Measurements from ENCODE around the gene FTO. TPM values are rescaled to one million over a fixed set of nuclear protein-coding genes. Genes with fewer than 3 reads are reported as not detected.

FTO gene
- total and polyA plus RNA-seq, 5 donors from 2014 or later, result 58.6 to 97.6 (median 93.4) TPM

DNA sequence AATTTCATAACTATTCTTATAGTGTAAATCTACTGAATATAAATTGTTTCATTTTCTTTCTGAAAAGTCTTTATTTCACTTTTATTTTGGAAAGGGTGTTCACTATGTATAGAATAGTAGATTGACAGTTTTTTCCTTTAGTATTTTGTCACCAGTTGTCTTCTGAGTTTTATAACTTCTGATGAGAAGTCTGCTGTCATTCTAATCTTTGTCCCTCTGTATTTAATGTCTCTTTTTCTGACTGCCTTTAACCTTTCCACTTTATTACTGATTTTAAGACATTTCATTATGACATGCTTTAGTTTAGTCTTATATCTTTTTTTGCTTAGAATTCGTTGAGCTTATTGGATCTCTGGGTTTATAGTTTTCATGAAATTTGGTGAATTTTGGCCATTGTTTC, 166.9 kb downstream of the FTO start:
- no peak overlapping the region for H3K27ac Mint-ChIP-seq
- H3K4me3 Mint-ChIP-seq, result no peak overlapping the region
- ATAC-seq (ENCODE audit: low read depth in 2 of 2) (no peak), DNase-seq (no peak)
- H3K9me3 Mint-ChIP-seq, result peaks cover 0 to 19% (median 10%) of the 10 kb centered on the region in 7 donors
- Histone ChIP-seq H3K36me3 (ENCODE audit: control insufficient read depth, insufficient read depth, low read length) (peaks cover 20% of the 10 kb centered on the region), H3K27me3 (ENCODE audit: control insufficient read depth, insufficient read depth, low read length) (no peaks in the 10 kb centered on the region), H3K9me3 (ENCODE audit: control insufficient read depth in 2 of 2, low read length in 2 of 2) (peaks cover 0 to 3% of the 10 kb centered on the region in 2 experiments), H3K4me1 (ENCODE audit: control insufficient read depth, insufficient read depth, low read length, poor library complexity, severe bottlenecking) (no peaks in the 10 kb centered on the region), H3K27ac (ENCODE audit: insufficient read depth, low read length, poor library complexity, severe bottlenecking) (no peak overlapping the region), H3K4me3 (ENCODE audit: low read depth, low read length) (no peak overlapping the region)
- peaks cover 70% of the 10 kb centered on the region for H3K36me3 Mint-ChIP-seq
- no peaks in the 10 kb centered on the region for H3K27me3 Mint-ChIP-seq
- H3K4me1 Mint-ChIP-seq, result peaks cover 11 to 28% (median 22%) of the 10 kb centered on the region in 4 donors

DNA sequence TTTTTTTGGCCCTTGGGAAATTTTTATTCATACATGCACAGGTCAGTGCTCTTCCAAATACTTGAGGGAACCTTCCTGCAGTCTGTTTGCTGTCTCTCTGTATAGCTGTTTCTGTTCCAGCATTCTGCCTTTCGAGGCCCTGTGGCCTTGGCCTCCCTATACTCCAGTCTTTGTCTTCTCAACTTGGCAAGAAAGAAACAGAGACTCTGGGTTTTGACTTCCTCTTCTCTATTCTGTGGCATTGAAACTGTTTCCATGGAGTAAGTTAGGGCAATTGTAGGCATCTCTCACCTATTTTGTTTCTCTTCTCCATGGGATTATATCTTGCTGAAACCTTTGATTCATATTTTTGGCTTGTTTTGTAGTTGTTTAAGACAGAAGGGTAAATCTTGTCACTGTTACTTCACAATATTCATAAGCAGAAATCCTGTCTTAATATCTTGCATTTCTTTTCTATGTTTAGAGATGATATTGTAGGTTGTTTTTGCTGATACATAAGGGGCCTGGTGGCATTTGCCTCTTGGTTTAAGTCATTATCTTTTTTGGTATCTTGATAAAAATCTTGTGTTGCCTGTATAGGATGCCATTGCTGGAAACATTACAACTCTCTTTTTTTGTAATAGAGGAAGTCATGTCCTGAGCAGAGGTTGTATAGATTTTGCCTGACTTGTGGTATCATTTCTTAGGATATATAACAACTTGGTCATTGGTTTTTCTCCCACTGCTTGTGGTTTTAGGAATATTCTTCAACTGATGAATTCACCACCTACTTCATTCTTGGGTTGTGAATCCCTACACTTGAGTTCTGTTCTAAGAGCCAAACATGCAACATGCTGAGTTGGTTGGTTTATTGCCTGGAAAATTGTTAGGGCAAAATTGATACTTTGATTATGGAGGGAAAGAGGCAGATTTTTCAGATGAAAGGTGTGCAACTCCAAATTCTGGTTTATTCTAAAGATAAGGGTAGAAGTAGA, 168.6 kb downstream of the FTO start:
- no peaks in the 10 kb centered on the region for H3K27me3 Mint-ChIP-seq
- Histone ChIP-seq H3K4me3 (ENCODE audit: low read depth, low read length) (no peak overlapping the region), H3K36me3 (ENCODE audit: control insufficient read depth, insufficient read depth, low read length) (peaks cover 20% of the 10 kb centered on the region), H3K27me3 (ENCODE audit: control insufficient read depth, insufficient read depth, low read length) (no peaks in the 10 kb centered on the region), H3K9me3 (ENCODE audit: control insufficient read depth in 2 of 2, low read length in 2 of 2) (peaks cover 0 to 3% of the 10 kb centered on the region in 2 experiments), H3K27ac (ENCODE audit: insufficient read depth, low read length, poor library complexity, severe bottlenecking) (no peak overlapping the region), H3K4me1 (ENCODE audit: control insufficient read depth, insufficient read depth, low read length, poor library complexity, severe bottlenecking) (no peaks in the 10 kb centered on the region)
- H3K4me1 Mint-ChIP-seq, result peaks cover 10 to 22% (median 17%) of the 10 kb centered on the region in 4 donors
- DNase-seq (no peak), ATAC-seq (ENCODE audit: low read depth in 2 of 2) (no peak)
- H3K27ac Mint-ChIP-seq, result peak overlapping the region in 1 of 3 donors; percentile 7
- peaks cover 0 to 18% (median 5%) of the 10 kb centered on the region in 7 donors for H3K9me3 Mint-ChIP-seq
- H3K36me3 Mint-ChIP-seq, result peaks cover 62% of the 10 kb centered on the region
- no peak overlapping the region for H3K4me3 Mint-ChIP-seq

DNA sequence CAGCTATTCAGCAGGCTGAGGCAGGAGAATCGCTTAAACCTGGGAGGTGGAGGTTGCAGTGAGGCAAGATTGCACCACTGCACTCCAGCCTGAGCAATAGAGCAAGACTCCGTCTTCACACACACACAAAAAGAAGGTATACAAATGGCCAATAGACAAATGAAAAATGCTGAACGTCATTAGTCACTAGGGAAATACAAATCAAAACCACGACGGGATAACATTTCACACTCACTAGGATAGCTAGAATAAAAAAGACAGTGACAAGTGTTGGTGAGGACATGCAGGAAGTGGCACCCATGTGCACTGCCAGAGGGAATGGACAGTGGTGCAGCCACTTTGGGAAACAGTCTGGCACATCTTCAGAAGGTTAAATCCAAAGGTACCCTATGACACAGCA, 172.9 kb downstream of the FTO start:
- Histone ChIP-seq H3K9me3 (ENCODE audit: control insufficient read depth in 2 of 2, low read length in 2 of 2) (no peaks in the 10 kb centered on the region), H3K27ac (ENCODE audit: insufficient read depth, low read length, poor library complexity, severe bottlenecking) (no peak overlapping the region), H3K4me3 (ENCODE audit: low read depth, low read length) (no peak overlapping the region), H3K36me3 (ENCODE audit: control insufficient read depth, insufficient read depth, low read length) (peaks cover 20% of the 10 kb centered on the region), H3K4me1 (ENCODE audit: control insufficient read depth, insufficient read depth, low read length, poor library complexity, severe bottlenecking) (no peaks in the 10 kb centered on the region), H3K27me3 (ENCODE audit: control insufficient read depth, insufficient read depth, low read length) (no peaks in the 10 kb centered on the region)
- Mint-ChIP-seq H3K9me3 (peaks cover 0 to 4% (median 0%) of the 10 kb centered on the region in 7 donors), H3K4me1 (peaks cover 9 to 16% (median 10%) of the 10 kb centered on the region in 4 donors), H3K27ac (no peak overlapping the region), H3K27me3 (no peaks in the 10 kb centered on the region), H3K36me3 (peaks cover 41% of the 10 kb centered on the region), H3K4me3 (no peak overlapping the region)
- ATAC-seq (ENCODE audit: low read depth in 2 of 2) (no peak), DNase-seq (no peak)

DNA sequence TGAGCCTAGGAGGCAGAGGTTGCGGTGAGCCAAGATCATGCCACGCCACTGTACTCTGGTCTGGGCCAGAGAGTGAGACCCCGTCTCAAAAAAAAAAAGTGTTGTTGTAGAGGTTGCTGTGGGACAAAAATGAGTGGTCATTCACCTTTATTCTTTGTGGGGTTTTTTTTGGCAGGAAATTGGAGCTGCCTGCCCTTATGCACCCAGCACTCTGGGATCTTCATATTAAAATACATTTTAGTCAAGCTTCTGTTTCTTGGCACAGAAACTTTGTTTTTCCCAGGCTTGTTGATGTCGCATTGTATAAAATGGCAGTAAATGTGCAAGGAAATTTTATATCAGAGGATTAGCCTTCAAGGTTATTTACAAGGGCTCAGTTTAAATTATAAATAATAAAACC, 174.3 kb downstream of the FTO start:
- Histone ChIP-seq H3K4me1 (ENCODE audit: control insufficient read depth, insufficient read depth, low read length, poor library complexity, severe bottlenecking) (no peaks in the 10 kb centered on the region), H3K36me3 (ENCODE audit: control insufficient read depth, insufficient read depth, low read length) (peaks cover 29% of the 10 kb centered on the region), H3K4me3 (ENCODE audit: low read depth, low read length) (no peak overlapping the region), H3K27ac (ENCODE audit: insufficient read depth, low read length, poor library complexity, severe bottlenecking) (no peak overlapping the region), H3K27me3 (ENCODE audit: control insufficient read depth, insufficient read depth, low read length) (no peaks in the 10 kb centered on the region), H3K9me3 (ENCODE audit: control insufficient read depth in 2 of 2, low read length in 2 of 2) (no peaks in the 10 kb centered on the region)
- peaks cover 0 to 4% (median 0%) of the 10 kb centered on the region in 7 donors for H3K9me3 Mint-ChIP-seq
- H3K4me1 Mint-ChIP-seq, result peaks cover 0 to 6% (median 3%) of the 10 kb centered on the region in 4 donors
- peaks cover 45% of the 10 kb centered on the region for H3K36me3 Mint-ChIP-seq
- DNase-seq, result no peak
- H3K27ac Mint-ChIP-seq, result no peak overlapping the region
- H3K4me3 Mint-ChIP-seq, result no peak overlapping the region
- no peak for ATAC-seq (ENCODE audit: low read depth in 2 of 2)
- no peaks in the 10 kb centered on the region for H3K27me3 Mint-ChIP-seq

DNA sequence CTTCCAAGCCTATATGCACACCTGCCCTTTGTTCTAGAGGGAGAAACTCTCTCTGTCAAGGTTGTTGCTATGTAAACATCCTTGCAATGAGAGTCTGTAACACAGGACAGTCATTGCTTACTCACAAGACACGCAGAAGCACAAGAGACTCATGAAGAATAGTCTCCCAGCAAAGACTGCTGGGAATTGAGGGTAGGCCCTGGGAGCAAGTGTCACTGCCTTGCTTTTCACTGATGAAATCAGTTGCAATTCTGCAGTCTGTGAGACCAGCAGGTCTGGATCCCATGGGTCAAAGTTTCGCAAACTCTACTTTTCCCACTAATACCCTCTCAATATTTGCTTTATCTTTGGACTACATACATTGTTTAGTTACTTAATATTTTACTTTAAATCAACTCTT, 177.4 kb downstream of the FTO start:
- no peaks in the 10 kb centered on the region for H3K9me3 ChIP-seq (ENCODE audit: control insufficient read depth in 2 of 2, low read length in 2 of 2)
- no peaks in the 10 kb centered on the region for H3K27me3 ChIP-seq (ENCODE audit: control insufficient read depth, insufficient read depth, low read length)
- H3K27ac ChIP-seq (ENCODE audit: insufficient read depth, low read length, poor library complexity, severe bottlenecking), result no peak overlapping the region
- no peaks in the 10 kb centered on the region for H3K4me1 ChIP-seq (ENCODE audit: control insufficient read depth, insufficient read depth, low read length, poor library complexity, severe bottlenecking)
- H3K4me1 Mint-ChIP-seq, result peaks cover 0 to 6% (median under 1%) of the 10 kb centered on the region in 4 donors
- DNase-seq (no peak), ATAC-seq (ENCODE audit: low read depth in 2 of 2) (no peak)
- H3K4me3 Mint-ChIP-seq, result no peak overlapping the region
- H3K27ac Mint-ChIP-seq, result no peak overlapping the region
- no peaks in the 10 kb centered on the region for H3K9me3 Mint-ChIP-seq
- peaks cover 55% of the 10 kb centered on the region for H3K36me3 Mint-ChIP-seq
- peaks cover 30% of the 10 kb centered on the region for H3K36me3 ChIP-seq (ENCODE audit: control insufficient read depth, insufficient read depth, low read length)
- H3K4me3 ChIP-seq (ENCODE audit: low read depth, low read length), result no peak overlapping the region
- no peaks in the 10 kb centered on the region for H3K27me3 Mint-ChIP-seq

DNA sequence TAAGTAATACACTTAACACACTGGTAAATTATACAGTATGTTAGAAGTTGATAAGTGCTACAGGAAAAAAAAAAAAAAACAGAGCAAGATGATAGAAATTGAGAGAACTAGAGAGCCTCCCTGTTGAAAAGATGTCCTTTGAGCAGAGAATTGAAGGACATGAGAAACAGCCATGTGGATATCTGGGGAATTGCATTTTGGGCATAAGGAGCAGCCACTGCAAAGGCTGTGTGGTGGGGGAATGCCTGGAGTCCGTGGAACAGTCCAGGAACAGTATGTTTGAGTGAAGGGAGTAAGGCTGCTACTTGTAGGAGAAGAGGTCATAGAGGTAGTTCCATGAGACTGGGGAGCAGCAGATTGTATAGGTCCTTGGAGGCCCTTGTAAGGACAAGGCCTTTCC, 178.4 kb downstream of the FTO start:
- Mint-ChIP-seq H3K27me3 (no peaks in the 10 kb centered on the region), H3K27ac (no peak overlapping the region), H3K4me3 (no peak overlapping the region), H3K36me3 (peaks cover 58% of the 10 kb centered on the region), H3K4me1 (peaks cover 0 to 6% (median under 1%) of the 10 kb centered on the region in 4 donors), H3K9me3 (peaks cover 0 to 6% (median 0%) of the 10 kb centered on the region in 7 donors)
- ATAC-seq (ENCODE audit: low read depth in 2 of 2) (no peak), DNase-seq (no peak)
- Histone ChIP-seq H3K27me3 (ENCODE audit: control insufficient read depth, insufficient read depth, low read length) (no peaks in the 10 kb centered on the region), H3K9me3 (ENCODE audit: control insufficient read depth in 2 of 2, low read length in 2 of 2) (no peaks in the 10 kb centered on the region), H3K4me1 (ENCODE audit: control insufficient read depth, insufficient read depth, low read length, poor library complexity, severe bottlenecking) (no peaks in the 10 kb centered on the region), H3K4me3 (ENCODE audit: low read depth, low read length) (no peak overlapping the region), H3K27ac (ENCODE audit: insufficient read depth, low read length, poor library complexity, severe bottlenecking) (no peak overlapping the region), H3K36me3 (ENCODE audit: control insufficient read depth, insufficient read depth, low read length) (peaks cover 30% of the 10 kb centered on the region)

DNA sequence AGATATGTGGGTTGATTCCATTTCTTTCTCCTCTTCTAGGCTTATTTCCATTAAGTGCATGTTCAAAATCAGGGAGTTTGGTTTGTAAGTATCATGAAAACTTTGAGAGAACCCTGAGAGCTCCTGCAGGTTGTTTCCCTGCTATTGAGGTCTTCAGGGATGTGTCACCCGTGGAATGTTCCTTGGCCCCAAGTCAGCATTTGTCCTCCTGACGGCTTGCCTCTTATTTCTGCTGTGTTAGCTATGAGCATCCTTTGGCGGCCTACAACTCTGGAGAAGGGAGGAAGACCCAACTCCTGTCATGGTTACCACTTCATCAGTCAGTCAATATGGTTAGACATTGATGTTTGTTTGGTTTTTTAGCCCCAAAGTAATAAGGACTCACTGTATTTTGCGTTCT, 180.8 kb downstream of the FTO start:
- Histone ChIP-seq H3K36me3 (ENCODE audit: control insufficient read depth, insufficient read depth, low read length) (peaks cover 43% of the 10 kb centered on the region), H3K9me3 (ENCODE audit: control insufficient read depth in 2 of 2, low read length in 2 of 2) (no peaks in the 10 kb centered on the region), H3K27ac (ENCODE audit: insufficient read depth, low read length, poor library complexity, severe bottlenecking) (no peak overlapping the region), H3K4me1 (ENCODE audit: control insufficient read depth, insufficient read depth, low read length, poor library complexity, severe bottlenecking) (no peaks in the 10 kb centered on the region), H3K4me3 (ENCODE audit: low read depth, low read length) (no peak overlapping the region), H3K27me3 (ENCODE audit: control insufficient read depth, insufficient read depth, low read length) (no peaks in the 10 kb centered on the region)
- no peak for ATAC-seq (ENCODE audit: low read depth in 2 of 2)
- H3K4me1 Mint-ChIP-seq, result peaks cover 0 to 6% (median 4%) of the 10 kb centered on the region in 4 donors
- no peak for DNase-seq
- H3K9me3 Mint-ChIP-seq, result peaks cover 0 to 6% (median 0%) of the 10 kb centered on the region in 7 donors
- no peak overlapping the region for H3K27ac Mint-ChIP-seq
- H3K27me3 Mint-ChIP-seq, result no peaks in the 10 kb centered on the region
- H3K36me3 Mint-ChIP-seq, result peaks cover 68% of the 10 kb centered on the region
- H3K4me3 Mint-ChIP-seq, result no peak overlapping the region

Data from CD4-positive, CD25-positive, alpha-beta regulatory T cell (primary cell).